Measurements from ENCODE around the gene RNF220.

DNA sequence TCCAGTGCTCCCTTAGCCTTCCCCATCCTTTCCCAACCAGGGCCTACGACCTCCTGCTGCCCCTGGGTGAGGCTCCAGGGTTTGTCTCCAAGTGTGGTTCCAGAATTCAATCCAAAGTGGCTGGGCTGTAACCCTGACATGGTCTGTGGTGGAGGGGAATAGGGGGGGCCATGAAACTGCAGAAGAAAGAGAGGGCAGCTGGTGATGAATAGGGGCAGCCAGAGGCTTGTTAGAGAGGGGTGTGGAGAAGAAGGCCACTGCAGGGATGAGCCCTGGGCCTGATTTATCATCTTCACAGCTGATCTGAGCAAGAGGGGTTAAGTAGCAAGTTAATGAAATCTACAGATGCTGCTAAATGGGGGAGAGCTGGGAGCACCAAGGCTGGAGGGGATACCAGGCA lies 37.1 kb upstream of the RNF220 start:
- TF ChIP-seq, protein P1, sequence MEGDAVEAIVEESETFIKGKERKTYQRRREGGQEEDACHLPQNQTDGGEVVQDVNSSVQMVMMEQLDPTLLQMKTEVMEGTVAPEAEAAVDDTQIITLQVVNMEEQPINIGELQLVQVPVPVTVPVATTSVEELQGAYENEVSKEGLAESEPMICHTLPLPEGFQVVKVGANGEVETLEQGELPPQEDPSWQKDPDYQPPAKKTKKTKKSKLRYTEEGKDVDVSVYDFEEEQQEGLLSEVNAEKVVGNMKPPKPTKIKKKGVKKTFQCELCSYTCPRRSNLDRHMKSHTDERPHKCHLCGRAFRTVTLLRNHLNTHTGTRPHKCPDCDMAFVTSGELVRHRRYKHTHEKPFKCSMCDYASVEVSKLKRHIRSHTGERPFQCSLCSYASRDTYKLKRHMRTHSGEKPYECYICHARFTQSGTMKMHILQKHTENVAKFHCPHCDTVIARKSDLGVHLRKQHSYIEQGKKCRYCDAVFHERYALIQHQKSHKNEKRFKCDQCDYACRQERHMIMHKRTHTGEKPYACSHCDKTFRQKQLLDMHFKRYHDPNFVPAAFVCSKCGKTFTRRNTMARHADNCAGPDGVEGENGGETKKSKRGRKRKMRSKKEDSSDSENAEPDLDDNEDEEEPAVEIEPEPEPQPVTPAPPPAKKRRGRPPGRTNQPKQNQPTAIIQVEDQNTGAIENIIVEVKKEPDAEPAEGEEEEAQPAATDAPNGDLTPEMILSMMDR (IDR thresholded peaks at IDR 0.05; ENCODE audit: extremely low read depth in 1 of 2, insufficient read depth in 1 of 2, low read depth in 1 of 2, low read length in 2 of 2), result no peak
- TF ChIP-seq POLR2A (IDR thresholded peaks at IDR 0.05; ENCODE audit: low read depth, low read length) (no peak), POLR2AphosphoS5 (IDR thresholded peaks at IDR 0.05; ENCODE audit: insufficient read depth, low read depth, low read length) (no peak), MYC (IDR thresholded peaks at IDR 0.05; ENCODE audit: low read depth, low read length) (no peak), JUN (IDR thresholded peaks at IDR 0.05; ENCODE audit: borderline replicate concordance, insufficient read depth, insufficient read length, low read depth) (no peak), EZH2 (IDR thresholded peaks at IDR 0.05; ENCODE audit: borderline replicate concordance, low read depth, low read length, severe bottlenecking) (no peak), FOS (IDR thresholded peaks at IDR 0.05; ENCODE audit: borderline replicate concordance, insufficient read depth, low read length) (no peak)
- TF ChIP-seq, protein P2, sequence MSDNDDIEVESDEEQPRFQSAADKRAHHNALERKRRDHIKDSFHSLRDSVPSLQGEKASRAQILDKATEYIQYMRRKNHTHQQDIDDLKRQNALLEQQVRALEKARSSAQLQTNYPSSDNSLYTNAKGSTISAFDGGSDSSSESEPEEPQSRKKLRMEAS (IDR thresholded peaks at IDR 0.05; ENCODE audit: insufficient read depth, insufficient read length), result no peak
